GM12878 (cell line): ENCODE data around the gene AGBL1. TPM values are rescaled to one million over a fixed set of nuclear protein-coding genes. Genes with fewer than 3 reads are reported as not detected.

ENCODE experiments used
- ATAC-seq: fragments of 200-7000 bp; cut with Tn5 transposase; 3 replicates; pipeline ENCODE4 v1.9.1; 2020; ENCODE audit warnings: mild to moderate bottlenecking, moderate library complexity
- BruUV-seq: library from RNA; stranded (reverse); fragments of 400-500 nt; replicated peaks from 2 replicates; lab custom pipeline; 2021; lab: Mats Ljungman, UMichigan
- CTCF ChIA-PET: fragments of 300-600 bp; sonication (Branson Sonifier 250); formaldehyde crosslinking; extraction: SDS; loops from one replicate; lab custom pipeline; 2021; ENCODE audit warnings: inconsistent platforms; lab: Yijun Ruan, JAX
- POLR2A ChIA-PET: fragments of 350-600 bp; formaldehyde crosslinking; extraction: SDS; loops from one replicate; lab custom pipeline; 2021; ENCODE audit warnings: inconsistent platforms; lab: Charles Lee
- RAD21 ChIA-PET: fragments of 300-600 bp; sonication (Branson Sonifier 250); formaldehyde crosslinking; loops from one replicate; lab custom pipeline; 2023; ENCODE audit warnings: antibody characterized with exemption; ENCODE audit not compliant: unreplicated experiment; lab: Charles Lee
- SMC1A ChIA-PET: fragments of 300-600 bp; sonication (Branson Sonifier 250); formaldehyde crosslinking; loops from one replicate; lab custom pipeline; 2023; ENCODE audit not compliant: unreplicated experiment, uncharacterized antibody; lab: Charles Lee
- DNase-seq: peaks from one replicate; pipeline ENCODE4 v3.0.0-alpha.2; 2011; ENCODE audit warnings: low read depth, low spot score
- FAIRE-seq: peaks from 3 replicates; lab custom pipeline; 2011; peaks lifted over from hg19 to GRCh38; lab: Jason Lieb, UNC
- H2AFZ ChIP-seq: 2 replicates; pipeline ENCODE4 v1.6.0; 2011; ENCODE audit warnings: low read depth, low read length, control low read depth; ENCODE audit not compliant: control insufficient read depth
- H3K27ac ChIP-seq: 2 replicates; pipeline ENCODE4 v1.5.1; 2011; ENCODE audit warnings: control low read depth; ENCODE audit not compliant: control insufficient read depth, insufficient read depth
- H3K27me3 ChIP-seq, 2 experiments: replicated peaks in 1 of 2; 2 replicates each; pipeline versions ENCODE4 v1.6.0 to v1.6.1; 2011; ENCODE audit warnings: low read length in 1 of 2; ENCODE audit not compliant: control insufficient read depth in 2 of 2, insufficient read depth in 2 of 2
- H3K36me3 ChIP-seq, 2 experiments: 2 replicates each; pipeline ENCODE4 v1.5.1; 2011; ENCODE audit warnings: low read length in 1 of 2; ENCODE audit not compliant: control insufficient read depth in 2 of 2, insufficient read depth in 2 of 2
- H3K4me1 ChIP-seq: 2 replicates; pipeline ENCODE4 v1.6.1; 2011; ENCODE audit warnings: mild to moderate bottlenecking, low read length, moderate library complexity, mixed read lengths; ENCODE audit not compliant: control insufficient read depth, insufficient read depth
- H3K4me2 ChIP-seq: 2 replicates; pipeline ENCODE4 v1.6.0; 2011; ENCODE audit warnings: control low read depth; ENCODE audit not compliant: control insufficient read depth, insufficient read depth
- H3K4me3 ChIP-seq: fragments of 200-600 bp; sonication (generic); 2 replicates; pipeline ENCODE4 v1.5.1; 2016
- H3K79me2 ChIP-seq: 2 replicates; pipeline ENCODE4 v1.6.0; 2011; ENCODE audit warnings: low read length; ENCODE audit not compliant: control insufficient read depth, insufficient read depth
- H3K9ac ChIP-seq: 2 replicates; pipeline ENCODE4 v1.8.0; 2011; ENCODE audit warnings: low read length, control low read depth, mixed read lengths; ENCODE audit not compliant: control insufficient read depth, insufficient read depth
- H3K9me3 ChIP-seq: replicated peaks from 3 replicates; pipeline ENCODE4 v1.5.1; 2011; ENCODE audit warnings: mild to moderate bottlenecking, low read length; ENCODE audit not compliant: control insufficient read depth, insufficient read depth
- H4K20me1 ChIP-seq: 2 replicates; pipeline ENCODE4 v1.6.0; 2011; ENCODE audit not compliant: control insufficient read depth, insufficient read depth
- BCL11A ChIP-seq: IDR thresholded peaks from 2 replicates; pipeline ENCODE4 v1.6.1; 2011; ENCODE audit warnings: low read depth, low read length
- CBFB ChIP-seq: IDR thresholded peaks from 2 replicates; pipeline ENCODE4 v1.6.1; 2016; ENCODE audit warnings: antibody characterized with exemption, low read depth
- E4F1 ChIP-seq: fragments of 450-650 bp; IDR thresholded peaks from 2 replicates; pipeline ENCODE4 v1.6.1; 2018; ENCODE audit warnings: borderline replicate concordance, mild to moderate bottlenecking; ENCODE audit not compliant: partially characterized antibody
- EED ChIP-seq: sonication (generic); IDR thresholded peaks from 2 replicates; pipeline ENCODE4 v1.6.1; 2016; ENCODE audit warnings: antibody characterized with exemption, low read depth
- FOXK2 ChIP-seq: fragments of 450-650 bp; IDR thresholded peaks from 2 replicates; pipeline ENCODE4 v1.6.1; 2017; ENCODE audit warnings: mild to moderate bottlenecking, moderate library complexity
- IKZF2 ChIP-seq, 2 experiments: fragments of 450-650 bp; IDR thresholded peaks; 2 replicates each; pipeline ENCODE4 v1.6.1; 2017; ENCODE audit warnings: mild to moderate bottlenecking in 2 of 2, moderate library complexity in 2 of 2
- IRF4 ChIP-seq: IDR thresholded peaks from 2 replicates; pipeline ENCODE4 v1.6.1; 2011; ENCODE audit warnings: low read depth, low read length
- POLR2A ChIP-seq: IDR thresholded peaks from 2 replicates; pipeline ENCODE4 v1.6.1; 2011; ENCODE audit warnings: low read depth, mild to moderate bottlenecking, low read length
- POLR2AphosphoS2 ChIP-seq: IDR thresholded peaks from 2 replicates; pipeline ENCODE4 v1.6.1; 2011; ENCODE audit warnings: low read depth, mild to moderate bottlenecking, low read length, improper control_type of control experiment, moderate library complexity
- POLR2AphosphoS5 ChIP-seq: IDR thresholded peaks from 2 replicates; pipeline ENCODE4 v1.6.1; 2011; ENCODE audit warnings: mild to moderate bottlenecking, low read length, inconsistent platforms
- RBBP5 ChIP-seq: fragments of 200-600 bp; sonication (generic); conservative IDR thresholded peaks from 2 replicates; pipeline ENCODE4 v1.6.1; 2016
- SIX5 ChIP-seq: IDR thresholded peaks from 2 replicates; pipeline ENCODE4 v1.6.1; 2011; ENCODE audit warnings: mild to moderate bottlenecking, low read depth, low read length, moderate library complexity; ENCODE audit not compliant: severe bottlenecking
- SMAD5 ChIP-seq: IDR thresholded peaks from 2 replicates; pipeline ENCODE4 v1.6.1; 2016; ENCODE audit warnings: antibody characterized with exemption, low read depth
- STAT3 ChIP-seq: IDR thresholded peaks from 2 replicates; pipeline ENCODE4 v1.6.1; 2011; ENCODE audit warnings: low read depth, low read length, improper control_type of control experiment
- WGBS: methylation state at CpG from one replicate; pipeline ENCODE4 v1.1.6; 2016; ENCODE audit warnings: low lambda C conversion rate; ENCODE audit not compliant: insufficient replicate concordance, insufficient coverage; ENCODE audit errors: missing lambda C conversion rate; 5-methylcytosine and 5-hydroxymethylcytosine counted together
- in situ Hi-C: fragments of 300-500 bp; cut with MboI; formaldehyde crosslinking; loops from 9 replicates; pipeline ENCODE4 v1.14.3; 2018; ENCODE audit warnings: mixed read lengths
- intact Hi-C: fragments of 100-400 bp; cut with micrococcal nuclease; formaldehyde crosslinking; loops from one replicate; pipeline ENCODE4 v1.14.2; 2022; ENCODE audit not compliant: unreplicated experiment
- polyA plus RNA-seq, 11 experiments: library from polyadenylated mRNA; depleted of rRNA in 4 of 11; unstranded in 6 of 11; stranded (reverse) in 5 of 11; fragments of >200 nt; fragmentation: Nextera tagmentation in 4 of 11; fragmentation: Illumina TruSeq in 1 of 11; extraction: Ambion mirVana in 4 of 11; extraction: Trizol in 1 of 11; gene quantifications; 1 replicate in 1 of 11; 2 replicates in 10 of 11; pipeline versions ENCODE4 v1.2.1 to v1.2.3, GENCODE V29; 2011 to 2016; ENCODE audit warnings: inconsistent platforms in 2 of 11, missing spikeins in 2 of 11, low read depth in 1 of 11
- total RNA-seq, 4 experiments: library from RNA; depleted of rRNA in 3 of 4; stranded (reverse); fragments of >200 nt in 3 of 4; fragmentation: Illumina TruSeq in 1 of 4; extraction: Trizol in 1 of 4; gene quantifications; 2 replicates each; pipeline versions ENCODE4 v1.2.1 to v1.2.3, GENCODE V29; 2013 to 2021
- TF ChIP-seq, protein P1 (sequence below): IDR thresholded peaks from 2 replicates; pipeline ENCODE4 v1.6.1; 2012; ENCODE audit warnings: low read depth, low read length, improper control_type of control experiment
- TF ChIP-seq, protein P2 (sequence below): IDR thresholded peaks from 2 replicates; pipeline ENCODE4 v1.6.1; 2011; ENCODE audit warnings: mild to moderate bottlenecking, low read depth, low read length, moderate library complexity; ENCODE audit not compliant: insufficient replicate concordance
- TF ChIP-seq, protein P3 (sequence below): fragments of 450-650 bp; IDR thresholded peaks from 2 replicates; pipeline ENCODE4 v1.6.1; 2017; ENCODE audit warnings: mild to moderate bottlenecking, moderate library complexity

The AGBL1 gene
- total and polyA plus RNA-seq, 10 of the 15 experiments (the other 5 are each of a cell fraction or from before 2014, with no cell fraction given), result not detected

GRCh38 chr15:86322629-86323028 is 243.0 kb downstream of the AGBL1 start (continued):
- no peak for TF ChIP-seq RBBP5
- TF ChIP-seq FOXK2, result no peak
- TF ChIP-seq IKZF2 (IDR thresholded peaks at IDR 0.05), result no peak
- TF ChIP-seq SMAD5, result no peak
- TF ChIP-seq, protein P1, sequence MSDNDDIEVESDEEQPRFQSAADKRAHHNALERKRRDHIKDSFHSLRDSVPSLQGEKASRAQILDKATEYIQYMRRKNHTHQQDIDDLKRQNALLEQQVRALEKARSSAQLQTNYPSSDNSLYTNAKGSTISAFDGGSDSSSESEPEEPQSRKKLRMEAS, result no peak
- no peak for TF ChIP-seq POLR2AphosphoS5

GRCh38 chr15:86327230-86327865 is 247.7 kb downstream of the AGBL1 start:
- no peaks in the 10 kb centered on the region for H3K27me3 ChIP-seq
- 5% methylated on average over 2 of the region's 2 CpGs for WGBS
- no peaks in the 10 kb centered on the region for H3K79me2 ChIP-seq
- intact Hi-C loops, result no loop called here
- no peaks in the 10 kb centered on the region for H4K20me1 ChIP-seq
- ATAC-seq (no peak), FAIRE-seq (no peak), DNase-seq (no peak)
- no TSS peak for BruUV-seq
- H3K4me1 ChIP-seq, result no peaks in the 10 kb centered on the region
- H3K9ac ChIP-seq, result no peak overlapping the region
- H3K4me3 ChIP-seq, result no peak overlapping the region
- H3K36me3 ChIP-seq, result no peaks in the 10 kb centered on the region
- no peaks in the 10 kb centered on the region; the same call in 1 of the 3 replicates for H3K9me3 ChIP-seq
- H3K4me2 ChIP-seq, result no peak overlapping the region
- ChIA-PET CTCF (no interaction called here), RAD21 (no interaction called here), POLR2A (no interaction called here), SMC1A (interaction anchor here (1.2 kb wide), 1 partner anchor 10 kb away, joined by 3 read pairs; no protein-coding TSS in a partner anchor)
- H3K27ac ChIP-seq, result no peak overlapping the region
- in situ Hi-C loops, result no loop called here
- no peak overlapping the region for H2AFZ ChIP-seq
- TF ChIP-seq, protein P2, sequence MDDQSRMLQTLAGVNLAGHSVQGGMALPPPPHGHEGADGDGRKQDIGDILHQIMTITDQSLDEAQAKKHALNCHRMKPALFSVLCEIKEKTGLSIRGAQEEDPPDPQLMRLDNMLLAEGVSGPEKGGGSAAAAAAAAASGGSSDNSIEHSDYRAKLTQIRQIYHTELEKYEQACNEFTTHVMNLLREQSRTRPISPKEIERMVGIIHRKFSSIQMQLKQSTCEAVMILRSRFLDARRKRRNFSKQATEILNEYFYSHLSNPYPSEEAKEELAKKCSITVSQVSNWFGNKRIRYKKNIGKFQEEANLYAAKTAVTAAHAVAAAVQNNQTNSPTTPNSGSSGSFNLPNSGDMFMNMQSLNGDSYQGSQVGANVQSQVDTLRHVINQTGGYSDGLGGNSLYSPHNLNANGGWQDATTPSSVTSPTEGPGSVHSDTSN, result no peak
- TF ChIP-seq, protein P3, sequence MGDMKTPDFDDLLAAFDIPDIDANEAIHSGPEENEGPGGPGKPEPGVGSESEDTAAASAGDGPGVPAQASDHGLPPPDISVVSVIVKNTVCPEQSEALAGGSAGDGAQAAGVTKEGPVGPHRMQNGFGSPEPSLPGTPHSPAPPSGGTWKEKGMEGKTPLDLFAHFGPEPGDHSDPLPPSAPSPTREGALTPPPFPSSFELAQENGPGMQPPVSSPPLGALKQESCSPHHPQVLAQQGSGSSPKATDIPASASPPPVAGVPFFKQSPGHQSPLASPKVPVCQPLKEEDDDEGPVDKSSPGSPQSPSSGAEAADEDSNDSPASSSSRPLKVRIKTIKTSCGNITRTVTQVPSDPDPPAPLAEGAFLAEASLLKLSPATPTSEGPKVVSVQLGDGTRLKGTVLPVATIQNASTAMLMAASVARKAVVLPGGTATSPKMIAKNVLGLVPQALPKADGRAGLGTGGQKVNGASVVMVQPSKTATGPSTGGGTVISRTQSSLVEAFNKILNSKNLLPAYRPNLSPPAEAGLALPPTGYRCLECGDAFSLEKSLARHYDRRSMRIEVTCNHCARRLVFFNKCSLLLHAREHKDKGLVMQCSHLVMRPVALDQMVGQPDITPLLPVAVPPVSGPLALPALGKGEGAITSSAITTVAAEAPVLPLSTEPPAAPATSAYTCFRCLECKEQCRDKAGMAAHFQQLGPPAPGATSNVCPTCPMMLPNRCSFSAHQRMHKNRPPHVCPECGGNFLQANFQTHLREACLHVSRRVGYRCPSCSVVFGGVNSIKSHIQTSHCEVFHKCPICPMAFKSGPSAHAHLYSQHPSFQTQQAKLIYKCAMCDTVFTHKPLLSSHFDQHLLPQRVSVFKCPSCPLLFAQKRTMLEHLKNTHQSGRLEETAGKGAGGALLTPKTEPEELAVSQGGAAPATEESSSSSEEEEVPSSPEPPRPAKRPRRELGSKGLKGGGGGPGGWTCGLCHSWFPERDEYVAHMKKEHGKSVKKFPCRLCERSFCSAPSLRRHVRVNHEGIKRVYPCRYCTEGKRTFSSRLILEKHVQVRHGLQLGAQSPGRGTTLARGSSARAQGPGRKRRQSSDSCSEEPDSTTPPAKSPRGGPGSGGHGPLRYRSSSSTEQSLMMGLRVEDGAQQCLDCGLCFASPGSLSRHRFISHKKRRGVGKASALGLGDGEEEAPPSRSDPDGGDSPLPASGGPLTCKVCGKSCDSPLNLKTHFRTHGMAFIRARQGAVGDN, result no peak
- TF ChIP-seq POLR2AphosphoS2, result no peak
- no peak for TF ChIP-seq IRF4
- TF ChIP-seq SIX5, result no peak
- TF ChIP-seq E4F1, result no peak
- no peak for TF ChIP-seq EED
- no peak for TF ChIP-seq CBFB
- no peak for TF ChIP-seq STAT3
- no peak for TF ChIP-seq BCL11A
- no peak for TF ChIP-seq POLR2A
